ENCODE data around the gene RPS27L. TPM values are rescaled to one million over a fixed set of nuclear protein-coding genes. Genes with fewer than 3 reads are reported as not detected.

Gene RPS27L
- total RNA-seq: 157 TPM
- long read RNA-seq, full-length matches to known transcripts: 70 of 74 reads
- long read RNA-seq, partial matches to known transcripts: 3 of 74 reads
- long read RNA-seq, other reads (novel, unspliced or antisense): 1 of 74 reads

DNA sequence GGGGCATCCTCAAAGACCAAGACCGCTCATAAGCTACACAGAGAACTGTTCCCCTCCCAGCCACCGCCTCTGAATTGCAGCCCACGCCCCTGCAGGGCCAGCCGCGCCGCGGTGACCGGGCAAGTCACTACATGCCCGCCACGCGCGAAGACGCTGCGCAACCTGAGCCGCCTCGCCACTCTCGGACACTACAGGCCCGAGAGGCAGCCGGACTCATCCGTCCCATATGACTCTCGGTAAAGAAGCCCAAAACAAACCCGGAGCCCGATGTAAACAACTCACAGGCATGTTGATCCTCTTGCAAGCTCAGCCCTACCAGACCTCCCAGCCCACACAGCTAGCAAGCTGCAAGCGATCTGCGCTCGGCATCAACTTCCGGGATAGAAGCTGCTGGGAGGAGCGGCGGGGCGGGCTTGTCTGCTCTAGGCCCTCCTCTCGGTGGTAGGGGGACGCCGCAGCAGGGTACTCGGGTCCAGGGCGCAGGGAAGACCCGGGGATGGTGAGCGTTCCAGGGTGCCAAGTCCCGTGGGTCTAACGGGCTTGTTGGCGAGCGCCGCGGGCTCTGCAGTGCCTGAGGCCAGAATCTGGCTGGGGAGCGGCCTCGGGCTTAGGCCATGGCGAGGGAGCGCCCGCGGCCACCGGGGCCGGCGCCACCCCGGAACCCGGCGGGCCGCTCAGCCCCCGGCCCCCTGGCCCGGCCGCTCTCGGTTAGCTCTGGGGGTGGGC, at the start of gene RPS27L:
Gene RPS27L, minus strand, starts transcription at position 360 of the 726 bp plus-strand sequence. Its CDS starts 72 bp downstream, at position 288.
- DNase-seq: peak; percentile 94
- intact Hi-C loops (cut with micrococcal nuclease): no loop called here
- ATAC-seq: peak; percentile 98

DNA sequence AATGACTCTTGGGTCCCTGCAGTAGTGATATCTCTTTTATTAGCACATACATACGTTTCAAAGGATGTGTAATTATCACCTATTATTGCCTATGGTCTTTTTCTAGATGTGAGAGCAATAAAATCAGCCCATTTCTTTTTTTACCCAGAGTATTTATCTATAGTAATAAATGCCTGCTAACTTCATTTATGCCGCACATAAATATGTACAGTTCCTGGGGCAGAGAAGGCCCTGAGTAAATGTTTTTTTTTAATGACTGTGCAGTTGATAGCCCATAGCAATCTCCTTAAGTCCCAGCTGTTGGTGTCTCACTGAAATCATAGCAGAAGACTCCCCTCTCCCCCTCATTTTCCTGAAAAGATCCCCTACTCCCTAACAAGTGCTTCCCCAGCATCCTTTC, 48.8 kb upstream of the RPS27L start:
- ATAC-seq (no peak), DNase-seq (no peak)
- intact Hi-C loops (cut with micrococcal nuclease): no loop called here

- intact Hi-C loops (cut with micrococcal nuclease): no loop called here
Observed at GRCh38 chr15:63203451-63204090, 46.3 kb upstream of the RPS27L start.

GRCh38 chr15:63202861-63203260, 45.6 kb upstream of the RPS27L start:
- intact Hi-C loops (cut with micrococcal nuclease): no loop called here
- ATAC-seq: no peak
- no peak for DNase-seq

More at GRCh38 chr15:63203451-63204090, 46.3 kb upstream of the RPS27L start:
- ATAC-seq (no peak), DNase-seq (no peak)

DNA sequence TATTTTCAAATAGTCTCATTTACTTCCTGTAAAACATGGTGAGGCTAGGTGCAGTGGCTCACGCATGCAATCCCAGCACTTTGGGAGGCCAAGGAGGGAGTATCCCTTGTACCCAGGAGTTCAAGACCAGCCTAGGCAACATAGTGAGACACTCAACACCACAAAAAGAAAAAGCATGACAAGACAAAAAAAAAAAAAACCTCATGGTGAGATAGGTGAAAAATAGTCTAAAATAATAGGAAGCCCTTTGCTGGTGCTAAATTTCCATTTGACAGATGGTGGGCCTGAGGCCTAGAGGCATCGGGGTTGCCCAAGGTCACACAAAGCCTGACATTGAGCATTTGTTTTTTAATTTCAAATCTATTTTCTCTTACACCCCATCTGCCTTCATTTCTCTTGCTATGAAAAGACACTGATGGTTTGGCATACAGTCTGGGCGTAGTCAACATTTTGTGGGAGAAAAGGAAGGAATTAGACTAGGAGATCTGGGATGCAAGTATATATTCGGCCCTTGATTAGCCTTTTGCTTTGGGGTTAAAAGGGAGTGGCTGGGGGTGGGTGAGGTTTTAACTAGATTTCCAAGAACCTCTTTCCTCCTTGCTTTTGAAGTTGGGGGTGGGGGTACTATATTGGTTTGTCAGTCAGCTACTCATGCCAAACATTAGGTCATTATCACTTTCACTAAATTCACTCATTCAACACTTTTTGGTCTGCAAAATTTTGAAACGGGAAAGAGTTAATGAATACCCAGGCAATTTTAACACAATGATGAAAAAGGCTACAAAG, 43.4 kb upstream of the RPS27L start:
- ATAC-seq: no peak
- intact Hi-C loops (cut with micrococcal nuclease): no loop called here
- no peak for DNase-seq

DNA sequence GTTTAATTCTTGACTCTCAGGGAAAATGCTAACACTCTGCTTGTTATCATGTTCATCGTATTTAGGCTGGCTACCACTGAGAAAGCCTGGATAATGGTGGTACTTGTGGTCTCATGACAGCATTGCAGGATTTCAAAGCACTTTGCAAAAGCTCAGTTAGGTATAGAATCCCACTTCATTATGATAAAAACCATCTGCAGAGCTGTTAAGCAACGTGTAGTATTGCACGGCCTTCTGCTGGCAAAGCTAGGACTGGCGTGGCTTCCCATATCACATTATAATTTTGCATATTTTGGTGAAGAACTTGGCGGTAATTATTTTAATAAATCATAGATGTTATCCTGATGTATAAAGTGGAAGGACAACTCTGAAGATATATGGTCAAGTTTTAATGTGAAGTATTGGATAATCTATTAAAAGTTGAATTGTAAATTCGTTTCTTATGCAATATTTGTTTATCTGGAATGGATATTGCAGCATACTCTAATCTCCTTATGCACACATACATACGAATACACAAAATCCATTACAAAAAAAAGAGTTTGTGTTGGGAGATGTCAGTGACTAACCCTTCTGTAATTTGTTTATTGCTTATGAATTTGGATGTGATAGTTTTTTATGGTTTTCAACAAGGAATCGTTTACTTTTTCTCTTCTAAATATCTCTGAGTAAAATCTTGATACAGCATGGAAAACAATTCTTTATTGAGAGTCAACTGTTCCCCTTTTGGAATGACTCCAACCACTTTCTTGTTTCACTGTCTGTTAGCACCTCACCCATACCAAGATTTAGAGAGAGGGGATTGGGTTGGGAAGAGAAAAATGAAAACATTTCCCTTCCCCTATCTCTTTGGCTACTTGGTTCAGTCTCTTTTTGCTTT, 41.3 kb upstream of the RPS27L start:
- ATAC-seq: no peak
- DNase-seq: no peak
- intact Hi-C loops (cut with micrococcal nuclease): no loop called here

GRCh38 chr15:63197626-63198025, 40.3 kb upstream of the RPS27L start:
- ATAC-seq (no peak), DNase-seq (no peak)
- intact Hi-C loops (cut with micrococcal nuclease): no loop called here

- ATAC-seq: no peak
- intact Hi-C loops (cut with micrococcal nuclease): no loop called here
- DNase-seq: no peak
Observed at GRCh38 chr15:63196842-63197241, 39.6 kb upstream of the RPS27L start.

GRCh38 chr15:63195569-63196015, 38.3 kb upstream of the RPS27L start:
- ATAC-seq (peak; percentile 21), DNase-seq (peak; percentile 48)
- intact Hi-C loops (cut with micrococcal nuclease): no loop called here

DNA sequence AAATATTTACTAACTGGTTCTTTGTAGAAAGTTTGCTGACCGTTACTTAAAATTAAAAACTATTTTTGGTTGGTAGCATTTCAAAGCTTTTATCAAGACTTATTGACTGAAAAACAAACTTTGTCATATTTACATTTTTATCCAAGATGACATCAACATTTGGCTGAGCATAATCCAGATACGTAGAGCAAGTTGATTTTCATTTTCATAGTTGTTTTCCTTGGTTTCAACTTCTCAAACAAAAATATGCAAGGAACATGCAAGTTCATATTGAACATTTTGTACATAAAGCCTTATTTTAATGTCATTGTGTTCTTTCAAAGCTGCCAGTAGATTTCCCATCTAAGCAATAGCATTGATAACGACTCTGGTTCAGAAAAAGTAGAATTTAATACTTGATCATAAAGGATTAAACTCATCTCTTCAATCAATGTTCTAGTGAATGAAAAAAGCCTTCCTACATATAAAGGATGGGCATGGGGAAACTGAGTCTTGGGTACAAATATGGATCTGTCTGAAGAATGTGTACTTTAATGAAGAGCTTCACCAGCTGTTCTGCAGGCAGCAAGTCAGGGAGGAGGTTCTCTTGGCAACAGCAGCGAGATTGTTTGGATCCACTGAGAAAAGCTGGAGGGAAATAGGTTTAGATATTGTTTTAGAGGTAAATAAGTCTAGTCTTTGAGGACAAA, 37.7 kb upstream of the RPS27L start:
- intact Hi-C loops (cut with micrococcal nuclease): no loop called here
- no peak for DNase-seq
- ATAC-seq: peak; percentile 52

- DNase-seq: no peak
- intact Hi-C loops (cut with micrococcal nuclease): no loop called here
- no peak for ATAC-seq
Observed at GRCh38 chr15:63194302-63194701, 37.0 kb upstream of the RPS27L start.

- intact Hi-C loops (cut with micrococcal nuclease): no loop called here
- ATAC-seq (no peak), DNase-seq (no peak)
Observed at GRCh38 chr15:63192619-63193206, 35.4 kb upstream of the RPS27L start.

DNA sequence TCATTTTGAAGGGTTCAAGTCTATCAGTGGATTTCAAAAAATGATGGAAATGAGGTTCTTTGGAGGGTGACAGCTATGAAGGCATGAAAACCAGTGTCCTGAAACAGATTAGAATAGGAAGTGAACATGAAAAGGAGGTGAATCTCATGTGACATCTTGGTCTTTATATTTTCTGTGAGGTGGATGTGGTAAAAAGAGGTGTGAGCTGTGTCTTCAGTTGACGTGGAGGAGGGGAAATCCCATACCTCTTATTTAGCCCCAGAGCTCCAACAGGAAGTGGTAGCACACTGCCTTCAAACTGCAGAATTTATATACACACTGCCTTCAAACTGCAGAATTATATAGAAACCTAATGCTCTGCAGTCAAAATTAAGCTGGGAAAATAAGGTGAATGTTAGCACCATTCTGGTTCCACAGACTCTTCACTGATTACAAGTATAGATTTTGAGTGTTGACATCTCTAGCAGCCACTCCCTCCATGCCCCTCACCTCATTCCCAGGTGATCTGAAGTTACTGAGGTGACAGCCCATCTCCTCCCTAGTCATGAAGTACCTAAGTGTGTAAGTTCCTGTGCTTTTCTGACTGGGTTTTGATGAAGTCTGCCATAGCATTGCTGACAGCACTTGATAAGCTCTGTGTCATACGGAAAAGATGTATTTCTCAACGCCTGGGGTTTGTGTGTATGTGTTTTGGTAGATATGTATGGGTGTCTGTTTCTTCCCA, 34.8 kb upstream of the RPS27L start:
- intact Hi-C loops (cut with micrococcal nuclease): no loop called here

DNA sequence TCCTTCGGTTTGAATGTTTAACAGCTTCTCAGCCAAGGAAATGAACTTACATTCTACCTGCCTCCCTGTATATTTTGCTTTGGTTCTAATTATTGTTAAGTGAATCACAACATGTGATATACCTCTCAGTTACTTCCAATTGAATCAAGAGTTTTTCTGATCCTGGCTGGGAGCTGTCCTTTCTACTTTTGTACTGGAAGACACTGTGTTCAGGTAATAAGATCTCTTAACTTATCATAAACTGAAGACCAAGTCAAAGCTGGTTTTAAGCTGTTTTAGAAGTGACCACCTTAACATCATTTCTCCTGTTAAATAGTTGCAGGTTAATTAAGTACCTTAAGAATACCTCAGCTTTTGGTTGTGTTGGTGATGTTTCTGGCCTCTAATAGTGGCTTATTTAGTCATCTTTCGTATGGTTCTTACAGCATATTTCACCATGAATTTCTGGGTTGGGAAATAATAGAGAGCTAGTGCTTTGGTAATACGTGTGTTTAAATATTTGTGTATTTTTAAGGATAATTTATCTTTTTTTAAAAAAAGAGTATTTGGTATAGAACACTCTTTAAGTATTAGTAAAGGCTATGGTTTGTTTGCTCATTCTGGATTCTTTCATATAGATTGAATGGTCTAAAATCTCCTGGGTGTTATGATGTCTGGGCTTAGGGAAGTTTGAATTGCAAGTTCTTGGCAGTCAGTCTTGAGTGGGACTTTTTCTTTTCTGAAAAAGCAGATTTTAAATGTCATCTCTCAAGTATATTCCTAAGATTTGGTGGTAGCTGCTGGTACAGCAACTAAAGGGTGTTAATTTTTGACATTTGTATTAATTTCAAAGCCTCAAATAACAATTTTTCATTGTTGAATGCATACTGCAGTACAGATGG, 33.7 kb upstream of the RPS27L start:
- intact Hi-C loops (cut with micrococcal nuclease): no loop called here
- DNase-seq (no peak), ATAC-seq (no peak)

More for the DNA sequence above, 34.8 kb upstream of the RPS27L start:
- DNase-seq: no peak
- no peak for ATAC-seq

- intact Hi-C loops (cut with micrococcal nuclease): no loop called here
- ATAC-seq (no peak), DNase-seq (no peak)
Observed at GRCh38 chr15:63189941-63190768, 32.9 kb upstream of the RPS27L start.
